Ascending aorta (tissue), 2 donors: ENCODE measurements around the gene EPB41L4B. TPM values are rescaled to one million over a fixed set of nuclear protein-coding genes. Genes with fewer than 3 reads are reported as not detected.

Experiments
- DNase-seq, 2 donors: peaks; one replicate each; pipeline ENCODE4 v3.0.0-alpha.2; 2019; ENCODE audit warnings: low spot score in 2 of 2
- H3K27ac ChIP-seq, 2 donors: fragments of 200-600 bp; sonication (generic); one replicate each; pipeline ENCODE4 v1.5.1; 2016 to 2017; ENCODE audit warnings: mild to moderate bottlenecking in 1 of 2
- H3K27me3 ChIP-seq: fragments of 200-600 bp; sonication (generic); one replicate; pipeline ENCODE4 v1.5.1; 2017
- H3K36me3 ChIP-seq, 2 donors: fragments of 200-600 bp; sonication (generic); one replicate each; pipeline ENCODE4 v1.5.1; 2016
- H3K4me1 ChIP-seq, 2 donors: fragments of 200-600 bp; sonication (generic); one replicate each; pipeline ENCODE4 v1.5.1; 2016 to 2017; ENCODE audit warnings: mild to moderate bottlenecking in 1 of 2
- H3K4me3 ChIP-seq, 2 donors: fragments of 200-600 bp; sonication (generic); one replicate each; pipeline ENCODE4 v1.5.1; 2016 to 2017; ENCODE audit warnings: mild to moderate bottlenecking in 1 of 2
- H3K9me3 ChIP-seq, 2 donors: fragments of 200-600 bp; sonication (generic); one replicate each; pipeline ENCODE4 v1.5.1; 2016
- intact Hi-C: fragments of 100-400 bp; cut with DNase I; formaldehyde crosslinking; loops from one replicate; pipeline ENCODE4 v1.15.1; 2023
- total RNA-seq: library from RNA; depleted of rRNA; stranded (reverse); fragments of >200 nt; gene quantifications from one replicate; pipeline ENCODE4 v1.1.0, GENCODE V29; 2016
- TF ChIP-seq, protein P1 (sequence below), 3 experiments: fragments of 200-600 bp in 2 of 3; fragments of 450-650 bp in 1 of 3; sonication (generic) in 2 of 3; IDR thresholded peaks; one replicate each; pipeline ENCODE4 v1.5.1; 2016 to 2019; ENCODE audit warnings: antibody characterized with exemption in 3 of 3, mild to moderate bottlenecking in 1 of 3, moderate library complexity in 1 of 3

EPB41L4B gene
- total RNA-seq, 1 donor from 2014 or later, result not detected

DNA sequence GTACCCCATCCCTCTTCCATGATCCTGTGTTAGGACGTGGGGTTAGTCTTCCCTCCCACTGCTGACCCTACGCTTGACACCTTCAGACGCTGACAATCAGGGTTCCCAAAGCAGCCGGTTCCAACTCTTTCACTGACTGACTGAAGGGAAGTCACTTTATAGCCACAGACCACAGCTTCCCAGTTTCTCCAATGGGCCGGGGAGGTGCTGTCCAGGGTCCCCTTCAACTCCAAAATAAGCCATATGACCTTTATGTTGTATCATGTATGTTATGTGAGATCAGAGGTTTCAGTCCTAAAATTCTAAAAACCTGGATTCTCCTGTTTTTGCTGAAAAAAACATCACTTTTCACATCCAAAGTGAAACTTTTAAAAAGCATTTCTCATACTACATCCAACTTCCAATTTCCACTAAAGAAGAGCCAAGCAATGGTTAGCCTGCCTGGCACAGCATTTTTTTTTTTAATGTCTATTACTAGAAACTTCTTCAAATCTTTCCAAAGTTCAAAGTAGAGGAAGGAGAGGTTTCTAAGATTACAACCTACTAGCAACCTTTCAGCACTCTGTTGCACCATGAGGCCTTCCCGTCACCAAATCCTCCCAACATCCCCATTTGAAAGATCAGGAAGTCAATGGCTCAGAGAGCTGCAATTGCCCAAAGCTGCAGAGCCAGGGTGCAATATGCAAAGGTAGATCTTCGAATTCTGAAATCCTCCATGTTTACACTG is 5.2 kb downstream of the EPB41L4B start:
- no peak overlapping the region for H3K4me3 ChIP-seq

DNA sequence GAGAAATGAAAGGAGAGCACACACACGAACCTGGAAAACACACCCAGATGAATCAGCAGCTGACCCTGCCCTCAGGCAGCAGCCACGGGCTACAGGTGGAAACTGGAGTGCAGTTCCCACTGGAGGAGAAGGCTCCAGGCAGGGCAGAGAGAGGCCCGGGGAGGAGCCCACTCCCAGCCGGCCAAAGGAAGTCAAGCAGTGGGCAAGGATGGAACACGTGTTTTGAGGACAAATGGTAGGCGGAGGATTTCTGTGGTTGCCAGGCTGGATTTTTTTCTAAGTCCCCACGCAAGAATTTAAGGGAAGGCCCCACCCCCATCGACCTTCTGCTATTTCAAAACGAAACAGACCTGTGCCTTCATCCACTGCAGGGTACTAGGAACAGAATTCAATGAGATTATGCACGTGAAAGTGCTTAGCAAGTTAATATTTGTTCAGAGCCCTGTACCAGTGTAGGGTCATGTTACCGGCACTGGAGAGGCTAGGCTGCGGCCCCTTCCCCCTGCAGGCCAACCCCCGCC is 6.8 kb downstream of the EPB41L4B start:
- H3K36me3 ChIP-seq, result no peaks in the 10 kb centered on the region
- no peak for DNase-seq
- intact Hi-C loops, result no loop called here
- H3K27me3 ChIP-seq, result no peaks in the 10 kb centered on the region
- TF ChIP-seq, protein P1, sequence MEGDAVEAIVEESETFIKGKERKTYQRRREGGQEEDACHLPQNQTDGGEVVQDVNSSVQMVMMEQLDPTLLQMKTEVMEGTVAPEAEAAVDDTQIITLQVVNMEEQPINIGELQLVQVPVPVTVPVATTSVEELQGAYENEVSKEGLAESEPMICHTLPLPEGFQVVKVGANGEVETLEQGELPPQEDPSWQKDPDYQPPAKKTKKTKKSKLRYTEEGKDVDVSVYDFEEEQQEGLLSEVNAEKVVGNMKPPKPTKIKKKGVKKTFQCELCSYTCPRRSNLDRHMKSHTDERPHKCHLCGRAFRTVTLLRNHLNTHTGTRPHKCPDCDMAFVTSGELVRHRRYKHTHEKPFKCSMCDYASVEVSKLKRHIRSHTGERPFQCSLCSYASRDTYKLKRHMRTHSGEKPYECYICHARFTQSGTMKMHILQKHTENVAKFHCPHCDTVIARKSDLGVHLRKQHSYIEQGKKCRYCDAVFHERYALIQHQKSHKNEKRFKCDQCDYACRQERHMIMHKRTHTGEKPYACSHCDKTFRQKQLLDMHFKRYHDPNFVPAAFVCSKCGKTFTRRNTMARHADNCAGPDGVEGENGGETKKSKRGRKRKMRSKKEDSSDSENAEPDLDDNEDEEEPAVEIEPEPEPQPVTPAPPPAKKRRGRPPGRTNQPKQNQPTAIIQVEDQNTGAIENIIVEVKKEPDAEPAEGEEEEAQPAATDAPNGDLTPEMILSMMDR (IDR thresholded peaks at IDR 0.05), result no peak
- H3K4me1 ChIP-seq, result peaks cover 0 to 7% of the 10 kb centered on the region in 2 donors
- no peak overlapping the region for H3K27ac ChIP-seq
- H3K9me3 ChIP-seq, result no peaks in the 10 kb centered on the region
- H3K4me3 ChIP-seq, result no peak overlapping the region

More for the DNA sequence above, 5.2 kb downstream of the EPB41L4B start:
- peaks cover 6% of the 10 kb centered on the region for H3K27me3 ChIP-seq
- DNase-seq, result no peak
- no peaks in the 10 kb centered on the region for H3K36me3 ChIP-seq
- peaks cover 3 to 7% of the 10 kb centered on the region in 2 donors for H3K4me1 ChIP-seq
- intact Hi-C loops, result no loop called here
- H3K9me3 ChIP-seq, result no peaks in the 10 kb centered on the region
- TF ChIP-seq, protein P1 (IDR thresholded peaks at IDR 0.05), result no peak
- H3K27ac ChIP-seq, result no peak overlapping the region

DNA sequence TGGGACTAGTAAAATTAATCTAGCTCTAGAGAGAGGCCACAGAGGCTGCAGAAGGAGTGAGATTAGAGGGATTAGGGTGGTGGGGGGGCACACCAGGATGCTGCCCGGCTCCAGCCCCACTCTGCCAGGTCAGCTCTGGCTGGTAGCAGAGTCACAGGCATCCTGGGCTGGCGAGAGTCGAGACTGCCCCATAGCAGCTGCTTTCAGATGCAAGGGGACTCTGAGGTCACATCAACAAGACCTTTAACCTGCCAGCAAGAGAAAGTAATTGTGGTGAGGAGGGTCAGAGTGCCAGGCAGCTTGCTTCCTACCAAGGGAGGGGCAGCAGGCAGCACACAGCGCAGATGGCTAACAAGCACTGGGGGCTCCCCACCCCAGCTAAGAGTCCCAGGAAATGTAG is 7.5 kb downstream of the EPB41L4B start:
- H3K4me1 ChIP-seq, result peaks cover 0 to 7% of the 10 kb centered on the region in 2 donors
- no peak overlapping the region for H3K27ac ChIP-seq
- intact Hi-C loops, result no loop called here
- H3K9me3 ChIP-seq, result no peaks in the 10 kb centered on the region
- H3K4me3 ChIP-seq, result no peak overlapping the region
- TF ChIP-seq, protein P1 (IDR thresholded peaks at IDR 0.05), result no peak
- H3K27me3 ChIP-seq, result no peaks in the 10 kb centered on the region
- DNase-seq, result no peak
- H3K36me3 ChIP-seq, result no peaks in the 10 kb centered on the region

DNA sequence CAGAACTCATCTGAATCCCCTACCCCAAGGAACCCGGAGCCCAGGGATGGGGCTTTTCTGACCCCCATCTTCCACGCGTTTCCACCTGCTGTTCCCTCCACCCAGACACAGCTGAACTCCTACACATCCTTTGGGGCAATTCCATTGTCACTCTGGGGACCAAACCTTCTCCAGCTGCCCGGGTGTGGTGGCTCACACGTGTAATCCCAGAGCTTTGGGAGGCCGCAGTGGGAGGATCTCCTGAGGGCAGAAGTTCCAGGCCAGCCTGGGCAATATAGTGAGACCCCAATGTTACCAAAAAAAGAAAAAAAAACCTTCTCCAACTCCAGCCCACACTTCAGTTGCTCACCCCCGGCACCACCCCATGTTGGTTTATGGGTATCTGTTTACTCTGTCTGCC is 8.1 kb downstream of the EPB41L4B start:
- Histone ChIP-seq H3K4me3 (no peak overlapping the region), H3K27ac (no peak overlapping the region)
- no peak for DNase-seq

DNA sequence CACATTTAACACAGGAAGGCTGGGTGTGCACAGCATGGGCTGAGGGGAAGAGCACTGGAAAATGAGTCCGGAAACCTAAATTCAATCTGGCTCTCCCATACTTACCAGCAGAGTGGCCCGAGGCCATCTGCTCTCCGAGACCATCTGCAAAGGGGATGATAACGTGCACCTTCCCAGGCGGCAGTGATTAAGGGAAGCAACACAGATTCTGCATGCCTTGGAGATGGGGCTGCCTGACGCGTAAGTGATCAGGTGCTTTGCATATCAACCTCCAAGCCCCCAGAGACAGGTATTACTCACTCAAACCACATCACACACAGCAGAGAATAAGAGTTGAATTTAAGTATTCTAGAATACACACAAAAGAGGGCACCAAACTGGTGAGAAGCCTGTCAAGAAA is 9.1 kb downstream of the EPB41L4B start:
- Histone ChIP-seq H3K4me3 (no peak overlapping the region), H3K27me3 (no peaks in the 10 kb centered on the region), H3K4me1 (peaks cover 0 to 7% of the 10 kb centered on the region in 2 donors), H3K9me3 (no peaks in the 10 kb centered on the region), H3K36me3 (no peaks in the 10 kb centered on the region), H3K27ac (no peak overlapping the region)
- intact Hi-C loops, result no loop called here
- TF ChIP-seq, protein P1 (IDR thresholded peaks at IDR 0.05), result no peak
- DNase-seq, result no peak

More for the DNA sequence above, 8.1 kb downstream of the EPB41L4B start:
- H3K36me3 ChIP-seq, result no peaks in the 10 kb centered on the region
- H3K9me3 ChIP-seq, result no peaks in the 10 kb centered on the region
- intact Hi-C loops, result no loop called here
- TF ChIP-seq, protein P1 (IDR thresholded peaks at IDR 0.05), result no peak
- H3K27me3 ChIP-seq, result no peaks in the 10 kb centered on the region
- peaks cover 0 to 7% of the 10 kb centered on the region in 2 donors for H3K4me1 ChIP-seq
